RWPE1 (cell line): ENCODE measurements around the gene GALNT9.
"Not testable (repeated sequence)": the region's sequence is repeated elsewhere in the genome, so short reads cannot be mapped to it uniquely, and the experiment has no call there.

Experiments
- CTCF ChIA-PET: fragments of 350-600 bp; sonication (Branson Sonifier 250); formaldehyde crosslinking; extraction: SDS; loops from one replicate; lab custom pipeline; 2021; lab: Yijun Ruan, JAX
- POLR2A ChIA-PET: fragments of 400-600 bp; formaldehyde crosslinking; extraction: SDS; loops from one replicate; lab custom pipeline; 2020; ENCODE audit warnings: antibody characterized with exemption; ENCODE audit not compliant: low non-redundant PET; lab: Yijun Ruan, JAX
- DNase-seq: peaks from one replicate; pipeline ENCODE4 v3.0.0; 2012; ENCODE audit warnings: low spot score
- H3K27ac ChIP-seq: fragments of 450-650 bp; 2 replicates; pipeline ENCODE4 v1.5.1; 2017
- CTCF ChIP-seq: fragments of 450-650 bp; conservative IDR thresholded peaks from 2 replicates; pipeline ENCODE4 v1.5.1; 2017; ENCODE audit warnings: low read depth, mild to moderate bottlenecking

GALNT9 gene

GRCh38 chr12:132363661-132364347, 34.4 kb upstream of the GALNT9 start:
- H3K27ac ChIP-seq: no peak overlapping the region
- CTCF ChIA-PET: interaction anchor here (0.5 kb wide), 1 partner anchor 15 kb away, joined by 5 read pairs; no protein-coding TSS in a partner anchor
- TF ChIP-seq CTCF: no peak
- no peak for DNase-seq
- POLR2A ChIA-PET: no interaction called here

GRCh38 chr12:132362996-132363660, 33.7 kb upstream of the GALNT9 start:
- TF ChIP-seq CTCF: no peak
- H3K27ac ChIP-seq: no peak overlapping the region
- CTCF ChIA-PET: interaction anchor here (0.5 kb wide), 2 partner anchors 16 to 57 kb away, joined by 4 to 5 read pairs; no protein-coding TSS in a partner anchor
- DNase-seq: no peak
- POLR2A ChIA-PET: no interaction called here

- no peak for TF ChIP-seq CTCF
- no peak for DNase-seq
- ChIA-PET CTCF (interaction anchor here (0.6 kb wide), 2 partner anchors 9 to 66 kb away, joined by 3 read pairs; no protein-coding TSS in a partner anchor), POLR2A (no interaction called here)
- no peak overlapping the region for H3K27ac ChIP-seq
Observed at GRCh38 chr12:132360906-132361777, 31.8 kb upstream of the GALNT9 start.

GRCh38 chr12:132360410-132360809, 31.0 kb upstream of the GALNT9 start:
- no peak overlapping the region for H3K27ac ChIP-seq
- POLR2A ChIA-PET: no interaction called here
- DNase-seq: no peak
- no peak for TF ChIP-seq CTCF
- CTCF ChIA-PET: interaction anchor here (0.6 kb wide), 1 partner anchor 67 kb away, joined by 3 read pairs; no protein-coding TSS in a partner anchor

GRCh38 chr12:132359971-132360370, 30.6 kb upstream of the GALNT9 start:
- CTCF ChIA-PET: no interaction called here
- POLR2A ChIA-PET: no interaction called here
- no peak overlapping the region for H3K27ac ChIP-seq
- no peak for TF ChIP-seq CTCF
- DNase-seq: no peak

- CTCF ChIA-PET: no interaction called here
- TF ChIP-seq CTCF: no peak
- DNase-seq: no peak
- POLR2A ChIA-PET: no interaction called here
- H3K27ac ChIP-seq: no peak overlapping the region
Observed at GRCh38 chr12:132359551-132359950, 30.2 kb upstream of the GALNT9 start.

- H3K27ac ChIP-seq, CTCF ChIA-PET, DNase-seq, POLR2A ChIA-PET: not testable (repeated sequence)
Observed at GRCh38 chr12:132358241-132359225, 29.1 kb upstream of the GALNT9 start.
